Suprapubic skin (tissue), 3 donors: ENCODE measurements around the gene ABCC9.

ENCODE experiments used
- POLR2A ChIP-seq, 2 donors: fragments of 450-650 bp; IDR thresholded peaks; one replicate each; pipeline ENCODE4 v1.6.1; 2017; ENCODE audit warnings: antibody characterized with exemption in 2 of 2, mild to moderate bottlenecking in 2 of 2, moderate library complexity in 2 of 2
- TF ChIP-seq, protein P1 (sequence below), 2 donors: fragments of 200-600 bp in 1 of 2; fragments of 450-650 bp in 1 of 2; sonication (generic) in 1 of 2; IDR thresholded peaks; one replicate each; pipeline ENCODE4 v1.5.1; 2016 to 2019; ENCODE audit warnings: antibody characterized with exemption in 2 of 2, mild to moderate bottlenecking in 1 of 2, moderate library complexity in 1 of 2

- TF ChIP-seq, protein P1, sequence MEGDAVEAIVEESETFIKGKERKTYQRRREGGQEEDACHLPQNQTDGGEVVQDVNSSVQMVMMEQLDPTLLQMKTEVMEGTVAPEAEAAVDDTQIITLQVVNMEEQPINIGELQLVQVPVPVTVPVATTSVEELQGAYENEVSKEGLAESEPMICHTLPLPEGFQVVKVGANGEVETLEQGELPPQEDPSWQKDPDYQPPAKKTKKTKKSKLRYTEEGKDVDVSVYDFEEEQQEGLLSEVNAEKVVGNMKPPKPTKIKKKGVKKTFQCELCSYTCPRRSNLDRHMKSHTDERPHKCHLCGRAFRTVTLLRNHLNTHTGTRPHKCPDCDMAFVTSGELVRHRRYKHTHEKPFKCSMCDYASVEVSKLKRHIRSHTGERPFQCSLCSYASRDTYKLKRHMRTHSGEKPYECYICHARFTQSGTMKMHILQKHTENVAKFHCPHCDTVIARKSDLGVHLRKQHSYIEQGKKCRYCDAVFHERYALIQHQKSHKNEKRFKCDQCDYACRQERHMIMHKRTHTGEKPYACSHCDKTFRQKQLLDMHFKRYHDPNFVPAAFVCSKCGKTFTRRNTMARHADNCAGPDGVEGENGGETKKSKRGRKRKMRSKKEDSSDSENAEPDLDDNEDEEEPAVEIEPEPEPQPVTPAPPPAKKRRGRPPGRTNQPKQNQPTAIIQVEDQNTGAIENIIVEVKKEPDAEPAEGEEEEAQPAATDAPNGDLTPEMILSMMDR (IDR thresholded peaks at IDR 0.05): no peak
- TF ChIP-seq POLR2A (IDR thresholded peaks at IDR 0.05): no peak
Measured at GRCh38 chr12:21987755-21988154, 46.5 kb upstream of the ABCC9 start.
